GM12874 (cell line): ENCODE measurements around the gene NR2F1-AS1.

Experiments
- CTCF ChIP-seq: IDR thresholded peaks from 2 replicates; pipeline ENCODE4 v1.5.1; 2011; ENCODE audit warnings: low read depth, mild to moderate bottlenecking, control low read depth, low read length, moderate library complexity; ENCODE audit not compliant: insufficient read depth

NR2F1-AS1 gene

GRCh38 chr5:93571114-93571949 lies 9.7 kb downstream of the NR2F1-AS1 start:
- no peak for TF ChIP-seq CTCF

- TF ChIP-seq CTCF: no peak
These were observed 10.5 kb downstream of the NR2F1-AS1 start for GRCh38 chr5:93570294-93571113.

GRCh38 chr5:93569300-93570160 lies 11.5 kb downstream of the NR2F1-AS1 start:
- no peak for TF ChIP-seq CTCF

GRCh38 chr5:93567424-93567823 lies 13.6 kb downstream of the NR2F1-AS1 start:
- TF ChIP-seq CTCF: no peak

- no peak for TF ChIP-seq CTCF
These were observed 14.9 kb downstream of the NR2F1-AS1 start for GRCh38 chr5:93566091-93566490.

- no peak for TF ChIP-seq CTCF
These were observed 23.9 kb downstream of the NR2F1-AS1 start for GRCh38 chr5:93557021-93557604.

- no peak for TF ChIP-seq CTCF
These were observed 35.1 kb downstream of the NR2F1-AS1 start for GRCh38 chr5:93545872-93546271.
